ENCODE measurements around the gene OR1K1.
"Not testable (repeated sequence)": the region's sequence is repeated elsewhere in the genome, so short reads cannot be mapped to it uniquely, and the experiment has no call there.

The OR1K1 gene

GRCh38 chr9:122800066-122801060, at the start of gene OR1K1:
Gene OR1K1, plus strand, starts transcription at chr9:122800123. Its CDS starts 0 bp downstream, at chr9:122800123.
- DNase-seq: no peak

- DNase-seq: no peak
Observed at GRCh38 chr9:122754825-122755224, 45.1 kb upstream of the OR1K1 start.

- no peak for DNase-seq
Observed at GRCh38 chr9:122767817-122768216, 32.1 kb upstream of the OR1K1 start.

- DNase-seq: no peak
Observed at GRCh38 chr9:122777052-122777451, 22.9 kb upstream of the OR1K1 start.

- no peak for DNase-seq
Observed at GRCh38 chr9:122777935-122778627, 21.8 kb upstream of the OR1K1 start.

GRCh38 chr9:122779181-122779580, 20.7 kb upstream of the OR1K1 start:
- DNase-seq: no peak

GRCh38 chr9:122780026-122780425, 19.9 kb upstream of the OR1K1 start:
- no peak for DNase-seq

GRCh38 chr9:122781671-122782070, 18.3 kb upstream of the OR1K1 start:
- no peak for DNase-seq

- no peak for DNase-seq
Observed at GRCh38 chr9:122785269-122785668, 14.7 kb upstream of the OR1K1 start.

GRCh38 chr9:122786338-122786737, 13.6 kb upstream of the OR1K1 start:
- DNase-seq: no peak

- no peak for DNase-seq
Observed at GRCh38 chr9:122788831-122789230, 11.1 kb upstream of the OR1K1 start, which contains the start of gene OR5C1. Gene OR5C1, plus strand, starts transcription at chr9:122788933. Its CDS starts 0 bp downstream, at chr9:122788933.

- no peak for DNase-seq
Observed at GRCh38 chr9:122789256-122790046, 10.5 kb upstream of the OR1K1 start.

GRCh38 chr9:122791872-122792669, 7.9 kb upstream of the OR1K1 start:
- DNase-seq: no peak

- DNase-seq: no peak
Observed at GRCh38 chr9:122797316-122798063, 2.4 kb upstream of the OR1K1 start.

- DNase-seq: no peak
Observed at GRCh38 chr9:122806661-122807060, 6.7 kb downstream of the OR1K1 start.

- no peak for DNase-seq
Observed at GRCh38 chr9:122807271-122807900, 7.5 kb downstream of the OR1K1 start.

- no peak for DNase-seq
Observed at GRCh38 chr9:122808141-122808540, 8.2 kb downstream of the OR1K1 start.

GRCh38 chr9:122809261-122809660, 9.3 kb downstream of the OR1K1 start:
- DNase-seq: not testable (repeated sequence)

GRCh38 chr9:122810306-122810946, 10.5 kb downstream of the OR1K1 start:
- peak; percentile 54 for DNase-seq

GRCh38 chr9:122812736-122813135, 12.8 kb downstream of the OR1K1 start:
- no peak for DNase-seq
